HG03575 (cell line): ENCODE data around the gene STAT4.
"Not testable (repeated sequence)": the region's sequence is repeated elsewhere in the genome, so short reads cannot be mapped to it uniquely, and the experiment has no call there.

ENCODE experiments used
- ATAC-seq: cut with Tn5 transposase; IDR thresholded peaks from one replicate; pipeline ENCODE4 v1.9.1; 2021; ENCODE audit not compliant: unreplicated experiment, insufficient number of reproducible peaks, low FRiP score; ENCODE audit errors: extremely low read depth

Gene STAT4

GRCh38 chr2:191009541-191010374 lies 141.0 kb downstream of the STAT4 start:
- ATAC-seq, result no peak

GRCh38 chr2:191008286-191008685 lies 142.5 kb downstream of the STAT4 start:
- ATAC-seq, result no peak

GRCh38 chr2:191006997-191007783 lies 143.6 kb downstream of the STAT4 start:
- no peak for ATAC-seq

- ATAC-seq, result no peak
These were observed 144.5 kb downstream of the STAT4 start for GRCh38 chr2:191006297-191006696.

- ATAC-seq, result no peak
These were observed 147.1 kb downstream of the STAT4 start for GRCh38 chr2:191003405-191004309.

- ATAC-seq, result no peak
These were observed 149.2 kb downstream of the STAT4 start for GRCh38 chr2:191001624-191002023.

- no peak for ATAC-seq
These were observed 149.8 kb downstream of the STAT4 start for GRCh38 chr2:191001032-191001431.

GRCh38 chr2:190999949-191000665 lies 150.7 kb downstream of the STAT4 start:
- no peak for ATAC-seq

GRCh38 chr2:190999058-190999457 lies 151.7 kb downstream of the STAT4 start:
- no peak for ATAC-seq

- ATAC-seq, result no peak
These were observed 153.2 kb downstream of the STAT4 start for GRCh38 chr2:190997526-190998113.

- no peak for ATAC-seq
These were observed 153.8 kb downstream of the STAT4 start for GRCh38 chr2:190996947-190997346.

GRCh38 chr2:190996338-190996946 lies 154.4 kb downstream of the STAT4 start:
- no peak for ATAC-seq

GRCh38 chr2:190995315-190995714 lies 155.5 kb downstream of the STAT4 start:
- not testable (repeated sequence) for ATAC-seq

- ATAC-seq, result no peak
These were observed 156.6 kb downstream of the STAT4 start for GRCh38 chr2:190994148-190994547.

GRCh38 chr2:190993292-190993643 lies 157.5 kb downstream of the STAT4 start:
- ATAC-seq, result no peak

GRCh38 chr2:190990132-190990531 lies 160.7 kb downstream of the STAT4 start:
- ATAC-seq, result no peak

GRCh38 chr2:190988910-190989309 lies 161.9 kb downstream of the STAT4 start:
- ATAC-seq, result no peak

- no peak for ATAC-seq
These were observed 162.9 kb downstream of the STAT4 start for GRCh38 chr2:190987938-190988337.
